Lung microvascular endothelial cell (primary cell): ENCODE measurements around the gene ADCY5. TPM values are rescaled to one million over a fixed set of nuclear protein-coding genes. Genes with fewer than 3 reads are reported as not detected.

Experiments
- DNase-seq, 2 donors: peaks; one replicate each; pipeline versions ENCODE4 v3.0.0 to v3.0.0-alpha.2; 2010; ENCODE audit warnings: low read depth in 2 of 2
- total RNA-seq: library from RNA; depleted of rRNA; stranded (reverse); fragments of >200 nt; gene quantifications from 2 replicates; pipeline ENCODE4 v1.2.1, GENCODE V29; 2014

ADCY5 gene
- total RNA-seq, 1 donor from 2014 or later: 1.4 TPM

DNA sequence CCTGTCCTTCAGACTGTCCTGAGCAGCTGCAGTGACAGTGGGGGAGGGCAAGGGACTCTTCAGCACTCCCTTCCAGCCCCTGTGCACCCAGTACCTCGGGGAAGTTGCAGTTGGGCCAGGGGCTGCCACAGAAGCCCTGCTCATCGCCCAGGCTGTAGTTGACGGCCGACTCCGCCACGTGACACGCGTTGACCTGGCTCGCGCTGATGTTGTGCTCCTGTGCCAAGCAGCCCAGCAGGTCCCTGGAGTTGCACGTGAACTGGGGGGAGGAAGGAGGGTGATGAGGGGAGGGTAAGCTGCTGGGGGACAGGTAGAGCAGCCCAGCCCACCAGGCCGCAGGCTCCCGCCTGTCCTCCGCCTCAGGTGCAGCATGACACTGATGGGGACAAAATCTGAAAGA lies 145.9 kb downstream of the ADCY5 start:
- no peak for DNase-seq

- DNase-seq: no peak
Observed at GRCh38 chr3:123301331-123302184, 147.3 kb downstream of the ADCY5 start.

GRCh38 chr3:123300583-123300982 lies 148.3 kb downstream of the ADCY5 start:
- no peak for DNase-seq

DNA sequence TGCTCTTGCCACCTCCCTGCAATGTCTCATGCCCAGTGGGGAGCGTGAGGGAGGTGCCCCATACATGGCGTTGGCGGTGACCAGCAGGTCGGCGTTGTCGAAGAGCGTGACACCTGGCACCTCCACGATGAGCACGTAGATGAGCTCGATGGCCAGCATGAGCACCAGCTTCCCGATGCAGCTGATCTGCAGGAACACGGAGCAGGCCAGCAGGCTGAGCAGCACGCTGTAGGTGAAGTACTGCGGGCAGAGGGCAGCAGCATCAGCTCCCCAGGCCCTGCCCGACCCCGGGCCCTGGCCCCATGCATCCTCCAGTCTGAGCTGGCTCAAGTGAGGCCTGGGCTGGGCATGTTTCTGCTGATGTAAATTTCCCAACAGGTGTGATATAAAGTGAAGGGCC lies 148.8 kb downstream of the ADCY5 start:
- DNase-seq: no peak

DNA sequence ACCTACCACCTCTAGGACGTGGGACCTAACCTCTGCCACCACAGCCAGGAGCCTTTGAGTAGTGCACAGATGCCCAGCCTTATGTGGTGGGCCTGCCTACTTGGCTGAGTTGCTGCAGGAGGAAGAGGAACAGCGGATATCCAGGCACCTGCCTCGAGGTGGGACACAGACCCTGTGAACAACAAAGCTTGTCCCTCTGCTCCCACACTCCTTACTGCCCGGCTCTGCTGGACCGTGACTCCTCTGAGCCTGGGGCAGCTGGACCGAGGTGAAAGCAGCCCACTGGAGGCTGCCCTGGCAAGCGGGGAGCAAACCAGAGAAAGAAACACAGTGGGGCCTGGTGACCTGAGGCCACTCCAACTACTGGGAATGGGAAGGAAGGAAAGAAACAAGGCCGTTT lies 149.3 kb downstream of the ADCY5 start:
- DNase-seq: no peak

DNA sequence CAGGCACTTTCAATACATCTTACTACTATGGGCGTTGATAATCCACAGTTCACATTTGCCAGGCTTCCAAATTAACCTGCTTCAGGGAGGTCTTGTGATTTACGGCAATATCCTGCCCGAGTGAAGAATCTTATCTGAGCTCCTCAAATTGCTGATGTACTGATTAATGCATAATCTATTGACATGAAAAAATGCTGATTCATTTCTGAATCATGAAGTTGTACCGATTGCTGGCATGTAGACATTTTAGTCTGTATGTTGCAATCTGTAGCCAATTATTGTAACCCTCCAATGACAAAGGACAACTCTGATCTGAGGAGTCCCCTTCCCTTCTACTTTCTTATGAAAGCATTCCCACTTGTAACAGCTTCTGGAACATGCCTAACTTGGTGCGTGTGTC lies 150.0 kb downstream of the ADCY5 start:
- DNase-seq: no peak

DNA sequence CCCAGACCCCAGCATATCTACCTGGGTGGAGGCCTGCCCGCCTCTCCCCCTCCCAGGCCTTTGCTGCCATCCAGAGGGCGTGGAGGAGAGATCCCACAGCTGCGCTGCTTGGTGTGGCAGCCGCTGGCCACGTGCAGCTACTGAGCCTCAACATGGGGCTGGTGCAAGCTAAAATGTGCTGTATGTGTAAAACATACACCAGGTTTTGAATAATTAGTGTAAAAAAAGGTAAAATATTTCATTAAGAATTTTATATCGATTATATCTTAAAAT lies 151.3 kb downstream of the ADCY5 start:
- DNase-seq: no peak

GRCh38 chr3:123296836-123297626 lies 151.9 kb downstream of the ADCY5 start:
- no peak for DNase-seq

DNA sequence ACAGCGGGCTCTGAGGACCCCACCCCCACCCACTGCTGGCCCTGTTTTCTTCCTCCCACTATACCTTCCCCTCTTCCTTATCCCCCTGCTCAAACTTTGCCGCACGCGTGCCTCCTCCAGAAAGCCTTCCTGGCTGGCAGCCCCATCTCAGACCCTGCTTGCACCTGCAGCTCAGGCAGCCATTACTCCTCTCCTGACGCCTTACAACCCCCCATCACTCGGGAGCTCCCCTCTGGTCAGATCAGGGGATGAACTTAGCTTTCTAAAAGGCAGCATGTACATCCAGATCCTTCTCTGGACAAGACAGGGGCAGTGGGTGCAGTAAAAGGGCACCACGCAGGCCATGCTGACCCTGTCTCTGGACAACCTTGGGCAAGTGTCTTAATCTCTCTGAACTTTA lies 152.6 kb downstream of the ADCY5 start:
- no peak for DNase-seq

DNA sequence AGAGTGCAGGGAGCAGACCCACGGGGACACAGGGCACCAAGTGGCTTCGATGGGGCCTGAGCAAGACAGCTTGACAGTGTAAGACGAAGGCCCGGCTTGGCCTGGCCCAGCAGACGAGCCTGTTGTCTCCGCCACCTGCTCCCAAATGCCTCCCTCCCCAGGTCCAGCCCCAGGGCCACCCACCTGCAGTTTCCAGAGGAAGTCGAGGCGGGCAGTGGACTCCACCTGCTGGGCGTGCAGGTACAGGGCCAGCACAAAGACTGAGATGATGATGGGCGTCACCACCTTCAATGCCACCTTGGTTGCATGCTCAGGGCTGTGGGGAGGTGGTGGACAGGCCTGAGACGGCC lies 153.0 kb downstream of the ADCY5 start:
- DNase-seq: no peak

- no peak for DNase-seq
Observed at GRCh38 chr3:123295171-123295900, 153.6 kb downstream of the ADCY5 start.

- no peak for DNase-seq
Observed at GRCh38 chr3:123294296-123294938, 154.5 kb downstream of the ADCY5 start.

GRCh38 chr3:123292321-123293310 lies 156.3 kb downstream of the ADCY5 start:
- DNase-seq: no peak

DNA sequence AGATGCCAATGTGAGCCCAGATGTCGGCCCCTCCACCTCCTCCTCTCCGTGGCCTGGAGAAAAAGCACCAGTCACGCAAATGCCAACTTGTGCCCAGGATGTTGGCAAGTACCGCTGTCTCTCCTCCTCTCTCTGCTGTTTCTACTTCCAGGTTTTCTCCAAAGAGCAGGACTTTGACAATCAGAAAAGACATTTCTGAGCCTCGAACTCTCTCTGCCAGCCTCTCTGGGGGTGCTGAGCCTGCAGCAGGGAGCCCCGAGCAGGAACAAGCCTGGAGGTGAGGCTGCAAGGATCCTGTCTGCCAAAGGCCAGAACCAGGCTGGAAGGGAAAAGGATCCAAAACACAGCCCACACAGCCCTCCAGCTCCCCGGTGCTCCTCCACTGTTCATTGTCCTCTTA lies 157.5 kb downstream of the ADCY5 start:
- DNase-seq: no peak

DNA sequence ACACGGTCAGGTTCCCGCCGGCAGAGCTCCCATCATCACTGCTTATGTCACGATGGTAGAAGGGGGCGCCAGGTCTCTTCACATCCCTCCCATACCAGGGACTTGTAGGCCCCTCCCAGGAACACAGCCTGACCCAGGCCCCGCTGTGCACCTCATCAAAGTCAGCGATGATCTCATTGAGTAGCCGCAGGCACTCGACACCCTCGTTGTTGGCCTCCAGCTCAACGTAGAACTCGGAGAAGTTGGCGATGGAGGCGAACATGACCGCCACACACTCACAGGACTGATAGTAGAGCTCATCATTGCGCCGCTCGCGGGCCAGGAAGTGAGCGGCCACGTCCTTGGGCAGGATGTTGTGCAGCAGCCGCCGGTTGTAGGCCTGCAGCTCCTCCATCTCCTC lies 157.9 kb downstream of the ADCY5 start:
- DNase-seq: no peak

GRCh38 chr3:123290107-123290930 lies 158.6 kb downstream of the ADCY5 start:
- no peak for DNase-seq

DNA sequence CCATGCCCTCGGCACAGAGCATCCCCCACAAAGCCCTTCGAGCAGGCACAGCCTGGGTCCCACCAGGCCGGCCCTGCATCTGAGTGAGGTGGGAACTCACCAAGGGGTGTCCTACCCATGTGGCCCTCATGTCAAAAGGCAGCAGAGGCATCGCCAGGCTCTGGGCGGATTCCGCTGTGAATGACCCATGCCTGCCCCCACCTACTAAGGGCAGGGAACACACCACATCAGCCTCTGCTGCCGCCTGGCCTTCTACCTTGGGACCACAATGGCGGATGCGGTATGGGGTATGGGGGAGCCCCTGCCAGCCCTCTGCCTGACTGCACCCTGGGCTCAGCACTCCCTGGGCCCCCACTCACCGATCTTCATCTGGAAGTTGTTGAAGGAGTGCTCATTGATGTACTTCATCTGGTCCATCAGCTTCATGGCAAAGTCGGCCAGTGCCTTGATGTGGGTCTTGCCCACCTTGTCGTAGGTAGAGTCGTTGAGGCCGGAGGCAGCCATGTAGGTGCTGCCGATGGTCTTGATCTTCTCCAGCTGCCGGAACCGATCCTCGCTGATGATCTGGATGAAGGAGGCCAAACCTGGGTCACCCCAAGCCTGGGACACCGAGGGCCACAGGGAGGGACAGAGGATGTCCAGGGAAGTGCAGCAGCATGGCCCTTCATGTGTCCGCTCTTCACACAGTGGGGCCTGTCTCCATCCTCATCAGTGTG lies 159.3 kb downstream of the ADCY5 start:
- no peak for DNase-seq

GRCh38 chr3:123287962-123288302 lies 161.0 kb downstream of the ADCY5 start:
- no peak for DNase-seq
